AG04450 (cell line): ENCODE data around the gene LNX2. TPM values are rescaled to one million over a fixed set of nuclear protein-coding genes. Genes with fewer than 3 reads are reported as not detected.

Source experiments
- CTCF ChIA-PET: fragments of 300-600, 350-600 bp; formaldehyde crosslinking; extraction: SDS; loops from one replicate; lab custom pipeline; 2022; ENCODE audit warnings: antibody characterized with exemption, inconsistent platforms; lab: Charles Lee
- POLR2A ChIA-PET: fragments of 350-600 bp; formaldehyde crosslinking; extraction: SDS; loops from one replicate; lab custom pipeline; 2021; ENCODE audit warnings: antibody characterized with exemption, inconsistent platforms; lab: Yijun Ruan, JAX
- DNase-seq: peaks from one replicate; pipeline ENCODE4 v3.0.0-alpha.2; 2011; ENCODE audit warnings: low read depth, low spot score
- H3K27ac ChIP-seq: one replicate; pipeline ENCODE4 v1.5.1; 2012; ENCODE audit warnings: low read depth, low read length, control low read depth
- H3K27me3 ChIP-seq: one replicate; pipeline ENCODE4 v1.6.0; 2012; ENCODE audit warnings: low read length; ENCODE audit not compliant: control insufficient read depth, insufficient read depth
- H3K4me3 ChIP-seq: 2 replicates; pipeline ENCODE4 v1.5.1; 2011; ENCODE audit warnings: mild to moderate bottlenecking, low read depth, low read length, control low read depth
- H3K9me3 ChIP-seq: 2 replicates; pipeline ENCODE4 v1.5.1; 2012; ENCODE audit warnings: low read length; ENCODE audit not compliant: control insufficient read depth, insufficient read depth
- CTCF ChIP-seq: IDR thresholded peaks from 2 replicates; pipeline ENCODE4 v1.5.1; 2011; ENCODE audit warnings: low read depth, low read length, control low read depth, inconsistent platforms
- polyA plus RNA-seq: library from polyadenylated mRNA; depleted of rRNA; stranded (reverse); fragments of >200 nt; gene quantifications from 2 replicates; pipeline ENCODE4 v1.2.3, GENCODE V29; 2011

LNX2 gene
- polyA plus RNA-seq, 1 experiment, result 6.9 TPM

GRCh38 chr13:27625839-27626238 lies 5.5 kb upstream of the LNX2 start:
- TF ChIP-seq CTCF, result no peak
- no peak overlapping the region for H3K27ac ChIP-seq
- H3K4me3 ChIP-seq, result no peak overlapping the region
- ChIA-PET POLR2A (no interaction called here), CTCF (interaction anchor here (1.1 to 1.3 kb wide), 2 partner anchors 13 to 251 kb away, joined by 3 read pairs; no protein-coding TSS in a partner anchor)
- no peak for DNase-seq
- H3K27me3 ChIP-seq, result no peaks in the 10 kb centered on the region
- no peaks in the 10 kb centered on the region; the same call in 1 of the 2 replicates for H3K9me3 ChIP-seq

DNA sequence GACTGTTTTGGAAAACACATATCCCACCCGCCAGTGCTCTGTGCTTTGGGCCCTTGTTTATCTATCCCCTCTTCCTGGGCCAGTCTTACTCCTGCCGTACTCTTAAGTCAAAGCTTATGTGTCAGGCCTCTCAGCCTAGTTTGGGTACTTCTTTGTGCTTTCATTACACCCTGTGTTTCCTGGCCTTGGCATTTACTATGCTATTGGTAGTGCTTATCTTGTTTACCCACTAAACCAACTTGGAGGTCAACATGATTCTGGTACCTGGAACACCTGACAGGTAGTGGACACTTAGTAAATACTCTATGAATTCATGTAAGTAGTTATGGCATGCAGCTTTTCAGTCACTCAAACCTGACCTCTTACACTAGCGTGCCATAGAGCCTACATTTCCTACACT lies 3.7 kb upstream of the LNX2 start:
- ChIA-PET POLR2A (no interaction called here), CTCF (interaction anchor here (1.1 kb wide), 1 partner anchor 202 kb away, joined by 4 read pairs; no protein-coding TSS in a partner anchor)
- Histone ChIP-seq H3K27me3 (no peaks in the 10 kb centered on the region), H3K4me3 (no peak overlapping the region), H3K27ac (no peak overlapping the region), H3K9me3 (no peaks in the 10 kb centered on the region; the same call in 1 of the 2 replicates)
- DNase-seq, result no peak
- no peak for TF ChIP-seq CTCF

GRCh38 chr13:27622881-27623280 lies 2.6 kb upstream of the LNX2 start:
- no peaks in the 10 kb centered on the region; the same call in 1 of the 2 replicates for H3K9me3 ChIP-seq
- CTCF ChIA-PET, result interaction anchor here (0.7 to 2.0 kb wide), 3 partner anchors 11 to 261 kb away, joined by 3 to 10 read pairs (median 4); no protein-coding TSS in a partner anchor
- POLR2A ChIA-PET, result no interaction called here
- peak overlapping the region; percentile 88 for H3K4me3 ChIP-seq
- no peak for DNase-seq
- TF ChIP-seq CTCF, result no peak
- H3K27ac ChIP-seq, result no peak overlapping the region
- H3K27me3 ChIP-seq, result no peaks in the 10 kb centered on the region

- DNase-seq, result no peak
- peak; percentile 42 for TF ChIP-seq CTCF
- Histone ChIP-seq H3K27ac (peak overlapping the region; percentile 39), H3K4me3 (peak overlapping the region; percentile 88), H3K9me3 (no peaks in the 10 kb centered on the region; the same call in 1 of the 2 replicates), H3K27me3 (no peaks in the 10 kb centered on the region)
- ChIA-PET POLR2A (interaction anchor here (2.3 kb wide), 1 partner anchor 37 kb away, joined by 6 read pairs; no protein-coding TSS in a partner anchor), CTCF (interaction anchor here (0.7 to 2.2 kb wide), 4 partner anchors 10 to 260 kb away, joined by 3 to 10 read pairs (median 6); no protein-coding TSS in a partner anchor)
Observed at GRCh38 chr13:27622102-27622820, 1.9 kb upstream of the LNX2 start.
